IMR-90 (cell line): ENCODE results near the gene CBR4. TPM values are rescaled to one million over a fixed set of nuclear protein-coding genes. Genes with fewer than 3 reads are reported as not detected.

ENCODE experiments used
- ATAC-seq: fragments of 200-7000 bp; cut with Tn5 transposase; 2 replicates; pipeline ENCODE4 v1.9.1; 2020; ENCODE audit warnings: low read depth, mild to moderate bottlenecking, moderate library complexity
- BruUV-seq: library from RNA; stranded (reverse); fragments of 400-500 nt; replicated peaks from 2 replicates; lab custom pipeline; 2021; lab: Mats Ljungman, UMichigan
- CTCF ChIA-PET: fragments of 300-600 bp; formaldehyde crosslinking; extraction: SDS; loops from one replicate; lab custom pipeline; 2021; ENCODE audit warnings: antibody characterized with exemption; lab: Yijun Ruan, JAX
- POLR2A ChIA-PET: fragments of 300-600 bp; sonication (Branson Sonifier 250); formaldehyde crosslinking; loops from one replicate; lab custom pipeline; 2022; ENCODE audit warnings: antibody characterized with exemption; ENCODE audit not compliant: unreplicated experiment; lab: Charles Lee
- DNase-seq: peaks from one replicate; pipeline ENCODE4 v3.0.0; 2013
- H2AFZ ChIP-seq: replicated peaks from 2 replicates; pipeline ENCODE3; 2013; ENCODE audit warnings: low read length, mild to moderate bottlenecking; ENCODE audit not compliant: poor library complexity
- H2AK5ac ChIP-seq: 2 replicates; pipeline ENCODE4 v1.6.1; 2013; ENCODE audit warnings: low read depth, low read length, inconsistent platforms
- H2AK9ac ChIP-seq: replicated peaks from 2 replicates; pipeline ENCODE3; 2013; ENCODE audit warnings: mild to moderate bottlenecking, low read depth, low read length, moderate library complexity; ENCODE audit not compliant: poor library complexity
- H2BK120ac ChIP-seq: 2 replicates; pipeline ENCODE4 v1.6.1; 2013; ENCODE audit warnings: low read depth, low read length, inconsistent platforms
- H2BK15ac ChIP-seq: 3 replicates; pipeline ENCODE4 v1.6.1; 2013; ENCODE audit warnings: low read depth, low read length, inconsistent platforms
- H2BK20ac ChIP-seq: 2 replicates; pipeline ENCODE4 v1.6.1; 2013; ENCODE audit warnings: low read depth, mild to moderate bottlenecking, inconsistent platforms, low read length, moderate library complexity
- H2BK5ac ChIP-seq: 2 replicates; pipeline ENCODE4 v1.6.1; 2013; ENCODE audit warnings: mild to moderate bottlenecking, low read depth, low read length, inconsistent platforms; ENCODE audit not compliant: poor library complexity, severe bottlenecking
- H3K14ac ChIP-seq: replicated peaks from 2 replicates; pipeline ENCODE4 v1.6.1; 2013; ENCODE audit warnings: low read depth, low read length, inconsistent platforms
- H3K18ac ChIP-seq: 2 replicates; pipeline ENCODE4 v1.6.1; 2013; ENCODE audit warnings: low read depth, low read length, control low read depth
- H3K23ac ChIP-seq: 2 replicates; pipeline ENCODE4 v1.6.1; 2013; ENCODE audit warnings: low read depth, low read length, inconsistent platforms
- H3K27ac ChIP-seq: 2 replicates; pipeline ENCODE4 v1.5.1; 2013; ENCODE audit warnings: mild to moderate bottlenecking, control low read depth, low read length; ENCODE audit not compliant: insufficient read depth
- H3K27me3 ChIP-seq: 2 replicates; pipeline ENCODE4 v1.6.1; 2013; ENCODE audit warnings: low read length; ENCODE audit not compliant: control insufficient read depth, insufficient read depth
- H3K36me3 ChIP-seq: 2 replicates; pipeline ENCODE4 v1.6.1; 2013; ENCODE audit warnings: low read length, mixed read lengths; ENCODE audit not compliant: control insufficient read depth, insufficient read depth
- H3K4ac ChIP-seq: 2 replicates; pipeline ENCODE4 v1.6.1; 2013; ENCODE audit warnings: low read depth, low read length, inconsistent platforms
- H3K4me1 ChIP-seq: 2 replicates; pipeline ENCODE4 v1.6.1; 2013; ENCODE audit warnings: low read length, mixed read lengths; ENCODE audit not compliant: control insufficient read depth, insufficient read depth
- H3K4me2 ChIP-seq: 2 replicates; pipeline ENCODE4 v1.6.1; 2013; ENCODE audit warnings: low read depth, mild to moderate bottlenecking, control low read depth, low read length, moderate library complexity
- H3K4me3 ChIP-seq: 2 replicates; pipeline ENCODE4 v1.5.1; 2013; ENCODE audit warnings: low read depth, mild to moderate bottlenecking, control low read depth, low read length, moderate library complexity; ENCODE audit not compliant: insufficient read depth
- H3K56ac ChIP-seq: 2 replicates; pipeline ENCODE4 v1.6.1; 2013; ENCODE audit warnings: low read length, inconsistent platforms; ENCODE audit not compliant: insufficient read depth; ENCODE audit errors: extremely low read depth
- H3K79me1 ChIP-seq, 2 experiments: 2 replicates each; pipeline ENCODE4 v1.6.1; 2013; ENCODE audit warnings: low read length in 2 of 2, inconsistent platforms in 1 of 2, low read depth in 1 of 2
- H3K9ac ChIP-seq: 2 replicates; pipeline ENCODE4 v1.6.1; 2013; ENCODE audit warnings: low read depth, low read length, control low read depth
- H3K9me1 ChIP-seq: 2 replicates; pipeline ENCODE4 v1.6.1; 2013; ENCODE audit warnings: low read length, inconsistent platforms; ENCODE audit not compliant: insufficient read depth
- H3K9me3 ChIP-seq: 2 replicates; pipeline ENCODE4 v1.6.1; 2013; ENCODE audit warnings: low read length; ENCODE audit not compliant: control insufficient read depth, insufficient read depth
- H4K20me1 ChIP-seq: 2 replicates; pipeline ENCODE4 v1.6.1; 2013; ENCODE audit warnings: low read length, inconsistent platforms; ENCODE audit not compliant: insufficient read depth
- H4K5ac ChIP-seq: 2 replicates; pipeline ENCODE4 v1.6.1; 2013; ENCODE audit warnings: mild to moderate bottlenecking, low read depth, low read length, control low read depth
- H4K8ac ChIP-seq, 2 experiments: 2 replicates each; pipeline ENCODE4 v1.6.1; 2013; ENCODE audit warnings: low read depth in 2 of 2, low read length in 2 of 2, control low read depth in 1 of 2, inconsistent platforms in 1 of 2
- H4K91ac ChIP-seq: 2 replicates; pipeline ENCODE4 v1.6.1; 2013; ENCODE audit warnings: low read depth, low read length, inconsistent platforms; ENCODE audit not compliant: insufficient read depth
- CTCF ChIP-seq: conservative IDR thresholded peaks from 2 replicates; pipeline ENCODE4 v1.5.1; 2012; ENCODE audit warnings: mild to moderate bottlenecking, low read depth, low read length, improper control_type of control experiment
- RFX5 ChIP-seq: IDR thresholded peaks from 2 replicates; pipeline ENCODE4 v1.8.0; 2012; ENCODE audit warnings: low read depth, mild to moderate bottlenecking, low read length, moderate library complexity
- USF2 ChIP-seq: fragments of 150-350 bp; IDR thresholded peaks from 2 replicates; pipeline ENCODE4 v1.6.1; 2017; ENCODE audit warnings: mild to moderate bottlenecking, antibody characterized with exemption, low read length, low read depth
- whole genome bisulfite sequencing, 2 experiments: methylation state at CpG; one replicate each; pipeline versions ENCODE4 v1.1.5 to v1.1.7; 2013; ENCODE audit warnings: missing lambda C conversion rate in 2 of 2; ENCODE audit not compliant: insufficient read length in 1 of 2; ENCODE audit errors: extremely low coverage in 2 of 2; 5-methylcytosine and 5-hydroxymethylcytosine counted together
- dilution Hi-C: fragments of 300-500 bp; cut with HindIII; formaldehyde crosslinking; loops from one replicate; pipeline ENCODE4 v1.14.3; 2018; ENCODE audit warnings: low sequenced_read_pairs; ENCODE audit not compliant: unreplicated experiment
- in situ Hi-C: fragments of 300-500 bp; cut with MboI; formaldehyde crosslinking; loops from 3 replicates; pipeline ENCODE4 v1.14.3; 2019; ENCODE audit warnings: low sequenced_read_pairs, inconsistent platforms, mixed read lengths
- intact Hi-C: fragments of 100-400 bp; cut with micrococcal nuclease; formaldehyde crosslinking; loops from 2 replicates; pipeline ENCODE4 v1.10.0; 2022
- polyA plus RNA-seq, 3 experiments: library from polyadenylated mRNA; depleted of rRNA; stranded (reverse); fragments of >200 nt; gene quantifications; 2 replicates each; pipeline ENCODE4 v1.2.3, GENCODE V29; 2012; ENCODE audit warnings: low replicate concordance in 1 of 3
- total RNA-seq: library from RNA; depleted of rRNA; stranded (reverse); fragments of >200 nt; gene quantifications from 2 replicates; pipeline ENCODE4 v1.2.3, GENCODE V29; 2012

The CBR4 gene
- total and polyA plus RNA-seq, 2 of the 4 experiments (the other 2 are of a cell fraction): 2.7 to 4.5 TPM

GRCh38 chr4:168960716-168961115, 49.3 kb downstream of the CBR4 start:
- H2AFZ ChIP-seq: no peak overlapping the region
- no peaks in the 10 kb centered on the region for H3K79me1 ChIP-seq
- H2AK9ac ChIP-seq: no peak overlapping the region
- no peak for DNase-seq
- no peak overlapping the region for H3K4me2 ChIP-seq
- H3K4me3 ChIP-seq: no peak overlapping the region
- H4K20me1 ChIP-seq: no peaks in the 10 kb centered on the region
- H3K4me1 ChIP-seq: no peaks in the 10 kb centered on the region
- H2BK5ac ChIP-seq: no peak overlapping the region
- H3K56ac ChIP-seq: no peak overlapping the region
- no peak overlapping the region for H2BK120ac ChIP-seq
- H4K91ac ChIP-seq: no peak overlapping the region
- ChIA-PET CTCF (no interaction called here), POLR2A (no interaction called here)
- no peaks in the 10 kb centered on the region for H3K9me1 ChIP-seq
- intact Hi-C loops: no loop called here
- H2AK5ac ChIP-seq: no peak overlapping the region
- no peak overlapping the region for H3K18ac ChIP-seq
- no peak overlapping the region for H4K8ac ChIP-seq
- no peak overlapping the region for H3K27ac ChIP-seq
- H3K27me3 ChIP-seq: no peaks in the 10 kb centered on the region
- no peaks in the 10 kb centered on the region for H3K9me3 ChIP-seq
- BruUV-seq: no TSS peak
- ATAC-seq: no peak
- no peak overlapping the region for H2BK15ac ChIP-seq
- H3K14ac ChIP-seq: no peak overlapping the region
- H3K4ac ChIP-seq: no peak overlapping the region
- WGBS, 2 experiments: no CpG with 5 or more reads among the region's 5 CpGs
- H4K5ac ChIP-seq: no peak overlapping the region
- H3K9ac ChIP-seq: no peak overlapping the region
- no peak overlapping the region for H3K23ac ChIP-seq
- TF ChIP-seq CTCF: no peak
- no peak for TF ChIP-seq RFX5
- no peak for TF ChIP-seq USF2
- in situ Hi-C loops: no loop called here
- dilution Hi-C loops: no loop called here
- no peak overlapping the region for H2BK20ac ChIP-seq
- no peaks in the 10 kb centered on the region for H3K36me3 ChIP-seq
